Transverse colon (tissue), 4 donors: ENCODE measurements around the gene TMEM174. TPM values are rescaled to one million over a fixed set of nuclear protein-coding genes. Genes with fewer than 3 reads are reported as not detected.

Experiments used
- DNase-seq: peaks from one replicate; pipeline ENCODE4 v3.0.0-alpha.2; 2019
- H3K27ac ChIP-seq, 4 donors: fragments of 200-600 bp; sonication (generic); 2 replicates each; pipeline ENCODE4 v1.5.1; 2016 to 2018; ENCODE audit warnings: inconsistent platforms in 4 of 4
- H3K27me3 ChIP-seq: fragments of 200-600 bp; sonication (generic); 2 replicates; pipeline ENCODE4 v1.5.1; 2017; ENCODE audit warnings: inconsistent platforms
- H3K36me3 ChIP-seq, 4 donors: fragments of 200-600 bp; sonication (generic); 2 replicates each; pipeline ENCODE4 v1.5.1; 2017 to 2019; ENCODE audit warnings: inconsistent platforms in 4 of 4
- H3K4me1 ChIP-seq, 4 donors: fragments of 200-600 bp; sonication (generic); 2 replicates each; pipeline ENCODE4 v1.5.1; 2017 to 2020; ENCODE audit warnings: inconsistent platforms in 4 of 4
- H3K4me3 ChIP-seq, 4 donors: fragments of 200-600 bp; sonication (generic); 1 replicate in 1 of 4; 2 replicates in 3 of 4; pipeline versions ENCODE4 v1.5.1 to v1.6.1; 2017 to 2019; ENCODE audit warnings: inconsistent platforms in 4 of 4
- H3K9me3 ChIP-seq, 2 donors: fragments of 200-600 bp; sonication (generic); 2 replicates each; pipeline ENCODE4 v1.5.1; 2017 to 2019; ENCODE audit warnings: inconsistent platforms in 2 of 2
- EP300 ChIP-seq: sonication (generic); formaldehyde crosslinking; IDR thresholded peaks from one replicate; pipeline ENCODE4 v1.6.1; 2017; ENCODE audit warnings: antibody characterized with exemption, low read depth
- POLR2A ChIP-seq: fragments of 450-650 bp; IDR thresholded peaks from one replicate; pipeline ENCODE4 v1.6.1; 2016; ENCODE audit warnings: antibody characterized with exemption, mild to moderate bottlenecking, moderate library complexity
- POLR2AphosphoS5 ChIP-seq, 3 donors: sonication (generic); formaldehyde crosslinking; IDR thresholded peaks; one replicate each; pipeline ENCODE4 v1.6.1; 2016; ENCODE audit warnings: antibody characterized with exemption in 3 of 3
- WGBS, 2 donors: methylation state at CpG; one replicate each; pipeline ENCODE4 v1.1.5; 2018; ENCODE audit warnings: low coverage in 1 of 2; 5-methylcytosine and 5-hydroxymethylcytosine counted together
- in situ Hi-C, 4 donors: fragments of 200-750 bp; cut with MboI; loops; one replicate each; pipeline versions ENCODE4 v1.15.0 to v1.15.1; 2017; ENCODE audit warnings: low sequenced_read_pairs in 3 of 4, low pct_ligation_motif_present in 1 of 4, low pct_unique_long_range_greater_than_20kb in 1 of 4
- intact Hi-C: fragments of 100-400 bp; cut with DNase I; formaldehyde crosslinking; loops from one replicate; pipeline ENCODE4 v1.15.1; 2023; ENCODE audit warnings: low total_unique reads
- total RNA-seq, 4 donors: library from RNA; depleted of rRNA; stranded (reverse); fragments of >200 nt; gene quantifications; one replicate each; pipeline ENCODE4 v1.1.0, GENCODE V29; 2016
- TF ChIP-seq, protein P1 (sequence below), 5 experiments: fragments of 200-600 bp in 3 of 5; fragments of 450-650 bp in 2 of 5; sonication (generic) in 3 of 5; IDR thresholded peaks; 1 replicate in 2 of 5; 2 replicates in 3 of 5; pipeline ENCODE4 v1.5.1; 2016 to 2017; ENCODE audit warnings: antibody characterized with exemption in 5 of 5, inconsistent platforms in 3 of 5, mild to moderate bottlenecking in 2 of 5, moderate library complexity in 1 of 5

Gene TMEM174
- total RNA-seq, 4 donors from 2014 or later, result 0.64 TPM; not detected in 3

DNA sequence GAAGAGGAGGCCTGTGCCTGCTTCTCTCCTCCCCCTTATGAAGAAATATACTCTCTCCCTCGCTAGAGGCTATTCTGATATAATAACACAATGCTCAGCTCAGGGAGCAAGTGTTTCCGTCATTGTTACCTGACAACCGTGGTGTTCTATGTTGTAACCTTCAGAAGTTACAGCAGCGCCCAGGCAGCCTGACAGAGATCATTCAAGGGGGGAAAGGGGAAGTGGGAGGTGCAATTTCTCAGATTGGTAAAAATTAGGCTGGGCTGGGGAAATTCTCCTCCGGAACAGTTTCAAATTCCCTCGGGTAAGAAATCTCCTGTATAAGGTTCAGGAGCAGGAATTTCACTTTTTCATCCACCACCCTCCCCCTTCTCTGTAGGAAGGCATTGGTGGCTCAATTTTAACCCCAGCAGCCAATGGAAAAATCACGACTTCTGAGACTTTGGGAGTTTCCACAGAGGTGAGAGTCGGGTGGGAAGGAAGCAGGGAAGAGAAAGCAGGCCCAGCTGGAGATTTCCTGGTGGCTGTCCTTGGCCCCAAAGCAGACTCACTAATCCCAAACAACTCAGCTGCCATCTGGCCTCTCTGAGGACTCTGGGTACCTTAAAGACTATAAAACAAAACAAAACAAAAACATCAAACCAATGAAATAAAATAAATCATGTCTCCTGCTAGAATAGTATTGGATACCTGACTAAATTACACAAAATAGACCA, 1.3 kb downstream of the TMEM174 start:
- H3K36me3 ChIP-seq, result no peaks in the 10 kb centered on the region
- TF ChIP-seq POLR2AphosphoS5 (IDR thresholded peaks at IDR 0.05) (no peak), EP300 (no peak), POLR2A (no peak)
- TF ChIP-seq, protein P1, sequence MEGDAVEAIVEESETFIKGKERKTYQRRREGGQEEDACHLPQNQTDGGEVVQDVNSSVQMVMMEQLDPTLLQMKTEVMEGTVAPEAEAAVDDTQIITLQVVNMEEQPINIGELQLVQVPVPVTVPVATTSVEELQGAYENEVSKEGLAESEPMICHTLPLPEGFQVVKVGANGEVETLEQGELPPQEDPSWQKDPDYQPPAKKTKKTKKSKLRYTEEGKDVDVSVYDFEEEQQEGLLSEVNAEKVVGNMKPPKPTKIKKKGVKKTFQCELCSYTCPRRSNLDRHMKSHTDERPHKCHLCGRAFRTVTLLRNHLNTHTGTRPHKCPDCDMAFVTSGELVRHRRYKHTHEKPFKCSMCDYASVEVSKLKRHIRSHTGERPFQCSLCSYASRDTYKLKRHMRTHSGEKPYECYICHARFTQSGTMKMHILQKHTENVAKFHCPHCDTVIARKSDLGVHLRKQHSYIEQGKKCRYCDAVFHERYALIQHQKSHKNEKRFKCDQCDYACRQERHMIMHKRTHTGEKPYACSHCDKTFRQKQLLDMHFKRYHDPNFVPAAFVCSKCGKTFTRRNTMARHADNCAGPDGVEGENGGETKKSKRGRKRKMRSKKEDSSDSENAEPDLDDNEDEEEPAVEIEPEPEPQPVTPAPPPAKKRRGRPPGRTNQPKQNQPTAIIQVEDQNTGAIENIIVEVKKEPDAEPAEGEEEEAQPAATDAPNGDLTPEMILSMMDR (IDR thresholded peaks at IDR 0.05), result no peak
- peaks cover 3% of the 10 kb centered on the region for H3K27me3 ChIP-seq
- H3K27ac ChIP-seq, result no peak overlapping the region
- in situ Hi-C loops, result no loop called here
- intact Hi-C loops, result no loop called here
- 63% methylated on average over 8 of the region's 8 CpGs; no CpG with 5 or more reads in 1 of the 2 donors for WGBS, 2 donors
- H3K9me3 ChIP-seq, result no peaks in the 10 kb centered on the region
- no peaks in the 10 kb centered on the region for H3K4me1 ChIP-seq
- H3K4me3 ChIP-seq, result no peak overlapping the region
- no peak for DNase-seq

DNA sequence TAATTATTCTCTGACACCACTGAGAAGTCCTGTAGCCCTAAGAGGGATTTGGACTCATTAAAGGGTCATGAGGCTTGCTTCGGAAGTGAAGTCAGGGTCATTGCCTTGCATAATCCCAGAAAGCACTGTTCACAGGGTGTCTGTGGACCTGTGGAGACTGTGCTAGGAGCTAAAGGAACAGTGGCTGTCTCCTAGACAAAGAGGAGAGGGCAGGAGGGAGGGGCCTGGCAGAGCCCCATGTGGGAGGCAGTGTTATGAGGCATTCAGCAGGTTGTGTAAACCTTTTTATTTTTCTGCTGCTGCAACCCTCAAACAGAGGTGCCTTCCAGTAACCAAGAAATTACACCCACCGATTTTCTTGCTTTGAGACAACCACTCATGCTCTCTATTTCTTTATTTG, 3.3 kb downstream of the TMEM174 start:
- no peaks in the 10 kb centered on the region for H3K9me3 ChIP-seq
- peaks cover 0 to under 1% (median 0%) of the 10 kb centered on the region in 4 donors for H3K4me1 ChIP-seq
- H3K36me3 ChIP-seq, result no peaks in the 10 kb centered on the region
- WGBS, 2 donors, result 64 to 85% methylated on average over 1 to 2 of the region's 2 CpGs
- no peak overlapping the region for H3K4me3 ChIP-seq
- H3K27ac ChIP-seq, result no peak overlapping the region
- TF ChIP-seq, protein P1 (IDR thresholded peaks at IDR 0.05), result no peak
- no peak for TF ChIP-seq EP300
- TF ChIP-seq POLR2AphosphoS5 (IDR thresholded peaks at IDR 0.05), result no peak
- no peak for TF ChIP-seq POLR2A
- peaks cover 3% of the 10 kb centered on the region for H3K27me3 ChIP-seq
- no peak for DNase-seq
- intact Hi-C loops (no loop called here), in situ Hi-C loops (no loop called here)

DNA sequence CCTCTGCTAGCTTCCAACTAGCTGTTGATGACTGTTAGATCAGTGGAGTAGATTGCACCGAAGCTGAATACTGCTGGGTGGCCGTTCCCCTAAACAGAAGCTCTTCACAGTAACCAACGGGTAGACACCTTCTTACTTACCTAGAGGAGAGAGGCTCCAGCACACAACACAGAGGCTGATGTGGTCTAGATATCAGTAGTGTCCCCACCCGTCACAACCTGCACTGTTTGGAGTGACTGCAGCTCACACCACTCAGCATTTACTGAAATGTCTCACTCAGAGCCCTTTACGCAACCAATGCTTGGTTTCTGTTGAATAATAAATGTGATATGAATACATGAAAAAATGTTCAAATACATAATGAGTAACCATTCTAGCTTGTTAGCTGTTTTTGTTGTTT, 5.3 kb downstream of the TMEM174 start:
- Histone ChIP-seq H3K36me3 (no peaks in the 10 kb centered on the region), H3K9me3 (no peaks in the 10 kb centered on the region), H3K27ac (no peak overlapping the region), H3K27me3 (no peaks in the 10 kb centered on the region), H3K4me1 (peaks cover 0 to 16% (median 8%) of the 10 kb centered on the region in 4 donors), H3K4me3 (no peak overlapping the region)
- WGBS, 2 donors, result 86 to 100% methylated on average over 1 to 5 of the region's 5 CpGs
- intact Hi-C loops, result no loop called here
- in situ Hi-C loops, result no loop called here
- TF ChIP-seq POLR2AphosphoS5 (IDR thresholded peaks at IDR 0.05) (no peak), POLR2A (no peak), EP300 (no peak)
- TF ChIP-seq, protein P1 (IDR thresholded peaks at IDR 0.05), result no peak
- no peak for DNase-seq

DNA sequence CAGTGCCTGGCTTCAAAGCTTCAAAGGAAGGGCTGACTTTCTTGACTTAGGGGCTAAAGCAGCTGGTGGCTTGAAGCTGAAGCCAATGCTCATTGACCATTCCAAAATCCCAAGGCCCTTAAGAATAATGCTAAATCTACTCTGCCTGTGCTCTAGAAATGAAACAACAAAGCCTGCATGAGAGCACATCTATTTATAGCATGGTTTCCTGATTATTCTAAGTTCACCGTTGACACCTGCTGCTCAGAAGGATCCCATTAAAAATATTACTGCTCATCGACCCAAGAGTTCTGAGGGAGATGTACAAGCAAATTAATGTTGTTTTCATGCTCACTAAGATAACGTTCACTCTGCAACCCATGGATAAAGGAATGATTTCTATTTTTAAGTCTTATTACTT, 6.7 kb downstream of the TMEM174 start:
- Histone ChIP-seq H3K27ac (no peak overlapping the region), H3K36me3 (no peaks in the 10 kb centered on the region), H3K9me3 (peaks cover 0 to 4% of the 10 kb centered on the region in 2 donors), H3K27me3 (no peaks in the 10 kb centered on the region), H3K4me3 (no peak overlapping the region), H3K4me1 (peaks cover 0 to 21% (median 12%) of the 10 kb centered on the region in 4 donors)
- intact Hi-C loops, result no loop called here
- WGBS, 2 donors, result 56 to 66% methylated on average over 3 of the region's 3 CpGs
- TF ChIP-seq, protein P1 (IDR thresholded peaks at IDR 0.05), result no peak
- DNase-seq, result no peak
- in situ Hi-C loops, result no loop called here
